ENCODE results near the gene RSU1. TPM values are rescaled to one million over a fixed set of nuclear protein-coding genes. Genes with fewer than 3 reads are reported as not detected.

The RSU1 gene
- total and polyA plus RNA-seq, 10 of the 15 experiments (the other 5 are each of a cell fraction or from before 2014, with no cell fraction given): 49.2 to 139 (median 81.3) TPM

DNA sequence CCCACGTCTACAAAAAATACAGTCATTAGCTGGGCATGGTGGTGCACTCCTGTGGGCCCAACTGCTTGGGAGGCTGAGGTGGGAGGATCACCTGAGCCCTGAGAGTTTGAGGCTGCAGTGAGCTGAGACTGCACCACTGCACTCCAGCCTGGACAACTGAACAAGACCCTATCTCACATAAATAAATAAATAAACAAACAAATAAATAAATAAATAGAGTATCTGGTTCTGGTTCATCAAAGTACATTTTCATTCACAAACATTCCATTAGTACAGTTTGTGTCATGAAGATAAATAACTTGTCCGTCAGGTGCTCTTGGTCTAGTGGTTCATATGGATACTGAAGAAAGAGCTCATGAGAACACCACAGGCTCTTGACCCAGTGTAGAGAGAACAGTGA is 96.4 kb downstream of the RSU1 start (continued):
- TF ChIP-seq USF2 (IDR thresholded peaks at IDR 0.05; ENCODE audit: borderline replicate concordance, low read depth, low read length) (no peak), CUX1 (IDR thresholded peaks at IDR 0.05; ENCODE audit: insufficient replicate concordance, low read depth, low read length) (no peak), POLR2AphosphoS2 (IDR thresholded peaks at IDR 0.05; ENCODE audit: low read depth, low read length) (no peak), NR2C1 (IDR thresholded peaks at IDR 0.05) (no peak), TAF1 (IDR thresholded peaks at IDR 0.05; ENCODE audit: borderline replicate concordance, low read depth, low read length) (no peak), SREBF2 (IDR thresholded peaks at IDR 0.05; ENCODE audit: low read length) (no peak), MTA3 (IDR thresholded peaks at IDR 0.05; ENCODE audit: borderline replicate concordance, low read length) (no peak)
